AG09309 (cell line): ENCODE results near the gene KLHL9.

Experiments
- DNase-seq: peaks from one replicate; pipeline ENCODE4 v3.0.0-alpha.2; 2010; ENCODE audit warnings: low read depth
- H3K4me3 ChIP-seq: 2 replicates; pipeline ENCODE4 v1.5.1; 2011; ENCODE audit warnings: mild to moderate bottlenecking, low read depth, low read length, moderate library complexity; ENCODE audit not compliant: control insufficient read depth
- TF ChIP-seq, protein P1 (sequence below): IDR thresholded peaks from 2 replicates; pipeline ENCODE4 v1.5.1; 2011; ENCODE audit warnings: mild to moderate bottlenecking, low read depth, low read length, inconsistent platforms; ENCODE audit not compliant: insufficient read depth, control insufficient read depth; ENCODE audit errors: missing control alignments

The KLHL9 gene

DNA sequence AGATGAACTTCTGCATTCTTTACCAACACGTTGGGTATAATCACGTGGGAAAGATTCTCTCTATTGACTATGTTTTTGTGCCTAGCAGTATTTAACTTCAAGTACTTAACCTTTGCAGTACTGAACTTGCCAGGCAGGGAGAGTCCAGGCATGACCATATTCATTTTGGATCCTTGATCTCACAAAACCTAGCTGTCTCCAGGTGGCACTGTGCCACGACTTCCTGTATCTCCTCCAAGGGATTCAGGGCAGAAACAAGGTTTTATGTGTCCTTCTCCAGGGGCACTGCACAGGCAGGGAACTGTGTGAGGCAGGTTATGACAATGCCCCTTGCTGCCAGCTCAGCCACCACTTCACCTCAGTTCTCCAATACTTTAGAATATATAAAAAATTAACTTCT, 18.3 kb downstream of the KLHL9 start:
- H3K4me3 ChIP-seq: no peak overlapping the region

DNA sequence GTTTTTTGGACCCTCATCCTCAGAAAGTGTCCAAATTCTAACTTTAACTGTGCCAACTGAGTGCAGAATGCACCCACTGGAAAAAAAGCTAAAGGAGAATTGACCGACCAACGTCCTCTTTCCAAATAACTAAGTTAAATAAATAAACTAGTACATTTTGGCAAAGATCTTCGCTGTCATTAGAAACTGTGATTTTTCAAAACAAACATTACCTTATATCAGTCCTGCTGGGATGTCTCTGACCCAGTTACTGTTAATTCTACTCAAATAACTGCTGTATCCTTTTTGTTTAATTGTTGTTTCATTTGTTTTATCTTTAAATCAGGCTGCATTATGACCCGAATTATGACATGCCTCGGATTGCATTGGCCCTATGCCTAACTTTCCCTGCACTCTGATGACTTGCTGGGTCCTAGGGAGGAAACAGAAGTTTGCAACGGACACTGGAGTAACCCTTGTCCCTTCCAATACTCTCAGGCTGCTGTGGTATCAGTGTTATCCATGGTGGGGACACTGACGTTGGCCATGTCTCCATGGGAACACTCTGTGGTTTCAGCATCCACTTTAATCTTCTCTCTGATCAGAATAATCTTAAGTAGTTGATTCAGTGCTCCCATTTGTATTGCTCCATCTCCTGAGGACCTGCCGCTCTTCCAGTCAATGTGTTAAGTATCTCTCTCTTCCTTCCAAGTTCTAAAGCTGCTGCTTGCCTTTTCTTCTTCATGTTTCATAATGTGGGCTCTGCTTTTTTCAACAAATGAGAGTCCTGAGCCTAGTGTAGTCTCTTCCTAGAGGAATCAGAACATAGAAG, 19.0 kb downstream of the KLHL9 start:
- no peak for DNase-seq
- TF ChIP-seq, protein P1, sequence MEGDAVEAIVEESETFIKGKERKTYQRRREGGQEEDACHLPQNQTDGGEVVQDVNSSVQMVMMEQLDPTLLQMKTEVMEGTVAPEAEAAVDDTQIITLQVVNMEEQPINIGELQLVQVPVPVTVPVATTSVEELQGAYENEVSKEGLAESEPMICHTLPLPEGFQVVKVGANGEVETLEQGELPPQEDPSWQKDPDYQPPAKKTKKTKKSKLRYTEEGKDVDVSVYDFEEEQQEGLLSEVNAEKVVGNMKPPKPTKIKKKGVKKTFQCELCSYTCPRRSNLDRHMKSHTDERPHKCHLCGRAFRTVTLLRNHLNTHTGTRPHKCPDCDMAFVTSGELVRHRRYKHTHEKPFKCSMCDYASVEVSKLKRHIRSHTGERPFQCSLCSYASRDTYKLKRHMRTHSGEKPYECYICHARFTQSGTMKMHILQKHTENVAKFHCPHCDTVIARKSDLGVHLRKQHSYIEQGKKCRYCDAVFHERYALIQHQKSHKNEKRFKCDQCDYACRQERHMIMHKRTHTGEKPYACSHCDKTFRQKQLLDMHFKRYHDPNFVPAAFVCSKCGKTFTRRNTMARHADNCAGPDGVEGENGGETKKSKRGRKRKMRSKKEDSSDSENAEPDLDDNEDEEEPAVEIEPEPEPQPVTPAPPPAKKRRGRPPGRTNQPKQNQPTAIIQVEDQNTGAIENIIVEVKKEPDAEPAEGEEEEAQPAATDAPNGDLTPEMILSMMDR: no peak
- no peak overlapping the region for H3K4me3 ChIP-seq

More for the DNA sequence above, 18.3 kb downstream of the KLHL9 start:
- DNase-seq: no peak
- TF ChIP-seq, protein P1: no peak

DNA sequence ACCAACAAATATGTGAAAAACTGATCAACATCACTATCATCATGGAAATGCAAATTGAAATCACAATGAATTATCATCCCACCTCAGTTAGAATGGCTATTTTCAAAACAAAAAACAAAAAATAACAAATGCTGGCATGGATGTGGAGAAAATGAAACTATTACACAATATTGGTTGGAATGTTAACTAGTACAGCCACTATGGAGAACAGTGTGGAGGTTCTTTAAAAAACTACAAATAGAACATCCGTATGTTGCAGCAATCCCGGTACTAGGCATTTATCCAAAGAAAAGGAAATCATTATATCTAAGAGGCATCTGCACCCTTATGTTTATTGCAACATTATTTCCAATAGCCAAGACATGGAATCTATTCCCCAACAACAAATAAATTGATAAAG, 21.1 kb downstream of the KLHL9 start:
- TF ChIP-seq, protein P1: no peak
- DNase-seq: no peak
- H3K4me3 ChIP-seq: no peak overlapping the region

DNA sequence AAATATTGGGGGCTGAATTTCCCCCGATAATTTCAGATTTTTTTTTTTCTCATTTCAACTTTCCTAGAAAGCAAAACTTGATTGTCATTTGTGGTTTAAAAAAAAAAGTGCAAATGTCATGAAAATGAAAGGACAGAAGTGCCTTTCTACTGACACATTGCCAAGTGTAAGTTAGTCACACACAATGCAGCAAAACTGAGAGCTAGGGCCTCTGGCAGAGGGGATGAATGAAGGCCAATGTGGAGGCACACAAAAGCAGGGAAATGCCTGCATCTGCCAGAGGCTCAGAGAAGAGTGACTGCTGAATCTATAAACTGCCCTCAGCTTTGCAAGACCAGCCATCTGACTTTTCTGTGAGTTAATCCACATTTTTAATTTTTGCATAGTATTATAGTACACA, 23.3 kb downstream of the KLHL9 start:
- TF ChIP-seq, protein P1: no peak
- DNase-seq: no peak
- no peak overlapping the region for H3K4me3 ChIP-seq

DNA sequence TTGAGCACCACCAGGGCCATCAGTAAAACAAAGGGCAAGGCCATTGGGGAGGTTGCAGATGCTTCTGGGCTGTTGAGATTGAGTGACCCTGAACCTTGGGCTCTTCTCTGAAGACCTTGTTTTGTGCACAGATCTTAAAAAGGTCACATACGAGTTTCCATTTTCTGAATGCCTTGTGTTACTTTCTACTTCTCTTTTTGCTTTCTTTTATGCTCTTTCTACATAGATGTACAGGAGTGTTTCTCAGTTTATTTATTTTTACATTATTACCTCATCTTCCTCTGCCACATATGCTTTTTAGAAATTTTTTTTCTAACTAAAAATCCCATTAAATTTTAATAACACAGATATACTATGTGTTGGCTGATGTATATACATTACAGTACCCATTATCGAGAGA, 30.0 kb downstream of the KLHL9 start, which contains the start of gene IFNA5:
Gene IFNA5, minus strand, starts transcription at position 101 of the 400 bp plus-strand sequence. Its CDS starts 57 bp downstream, at position 44.
- TF ChIP-seq, protein P1: no peak
- H3K4me3 ChIP-seq: no peak within 1 kb of the TSS
- no peak for DNase-seq

DNA sequence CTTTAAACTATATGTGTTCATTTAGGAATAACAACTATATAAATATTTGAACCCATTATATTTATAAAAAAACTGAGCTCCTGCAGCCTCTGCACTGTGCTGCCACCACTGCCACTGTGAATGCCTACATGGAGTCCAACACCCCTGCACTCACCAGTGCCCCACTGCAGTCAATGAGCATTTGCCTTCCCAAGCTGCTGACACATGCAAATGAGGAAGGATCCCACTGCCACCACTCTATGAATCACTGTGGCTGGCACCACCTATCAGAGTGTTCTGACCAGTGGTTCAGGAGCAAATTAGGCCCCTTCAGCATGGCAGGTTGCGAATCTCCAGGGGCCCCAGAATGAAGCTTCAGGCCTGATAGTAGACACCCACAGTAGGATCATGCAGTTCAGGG, 39.2 kb downstream of the KLHL9 start:
- no peak for DNase-seq
- TF ChIP-seq, protein P1: no peak
- no peak overlapping the region for H3K4me3 ChIP-seq
